ENCODE results near the gene MED22. TPM values are rescaled to one million over a fixed set of nuclear protein-coding genes. Genes with fewer than 3 reads are reported as not detected.
"Not testable (repeated sequence)": the region's sequence is repeated elsewhere in the genome, so short reads cannot be mapped to it uniquely, and the experiment has no call there.

MED22 gene
- total RNA-seq, 1 donor from 2014 or later: 21.9 TPM

DNA sequence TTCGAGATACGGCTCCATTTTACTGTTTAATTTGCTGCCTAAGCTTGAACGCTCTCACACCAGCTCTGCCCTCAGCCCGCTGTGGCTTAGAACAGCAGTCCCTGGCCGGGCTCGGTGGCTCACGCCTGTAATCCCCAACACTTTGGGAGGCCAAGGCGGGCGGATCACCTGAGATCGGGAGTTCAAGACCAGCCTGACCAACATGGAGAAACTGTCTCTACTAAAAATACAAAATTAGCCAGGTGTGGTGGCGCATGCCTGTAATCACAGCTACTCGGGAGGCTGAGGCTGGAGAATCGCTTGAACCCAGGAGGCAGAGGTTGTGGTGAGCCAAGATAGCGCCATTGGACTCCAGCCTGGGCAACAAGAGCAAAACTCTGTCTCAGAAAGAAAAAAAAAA lies 29.3 kb upstream of the MED22 start:
- not testable (repeated sequence) for DNase-seq (ENCODE audit: extremely low read depth, low read depth, low spot score)

DNA sequence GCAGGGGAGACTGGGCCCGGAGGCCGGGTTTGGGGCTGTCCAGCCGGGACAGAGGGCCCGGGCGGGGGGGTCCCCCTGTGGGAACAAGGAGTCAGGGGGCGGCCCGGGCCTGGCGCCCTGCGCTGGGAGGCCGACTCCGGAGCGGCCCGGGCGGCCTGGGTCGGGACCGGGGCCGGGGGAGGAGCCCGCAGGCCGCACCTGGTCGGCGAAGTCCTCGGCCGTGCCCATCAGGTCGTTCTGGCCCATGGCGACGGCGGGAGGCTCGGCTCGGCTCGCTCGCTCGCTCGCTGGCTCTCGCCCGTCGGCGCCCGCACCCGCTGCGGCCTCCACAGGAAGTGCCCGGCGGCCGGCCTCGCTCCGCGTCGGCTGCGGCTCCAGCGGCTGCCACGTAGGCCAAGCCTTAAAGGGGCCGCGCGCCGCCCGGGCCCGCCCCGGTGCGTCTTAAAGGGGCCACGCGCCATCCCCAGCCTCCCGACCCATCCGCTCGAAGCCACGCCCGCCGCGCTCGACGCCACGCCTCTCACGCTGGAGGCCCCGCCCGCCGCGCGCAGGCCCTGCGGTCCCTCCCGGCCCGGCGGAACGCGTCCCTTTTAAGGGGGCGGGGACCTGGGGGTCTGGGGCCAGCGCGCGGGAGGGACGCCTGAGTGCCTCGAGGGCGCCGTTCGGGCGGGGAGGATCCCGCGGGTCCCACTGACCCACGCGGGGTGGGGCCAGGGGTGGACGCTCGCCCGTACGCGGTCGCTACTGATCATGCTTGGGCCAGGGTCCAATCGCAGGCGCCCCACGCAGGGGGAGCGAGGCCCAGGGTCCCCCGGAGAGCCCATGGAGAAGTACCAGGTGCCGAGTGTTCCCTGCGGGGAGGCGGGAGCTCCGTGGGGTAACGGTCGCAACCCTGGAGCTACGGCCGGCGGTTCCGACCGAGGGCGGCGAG lies 28.1 kb upstream of the MED22 start, which contains the start of the genes STKLD1 and SURF4:
Gene STKLD1 (plus strand): TSS at position 643 of the 931 bp plus-strand sequence. CDS start 108 bp downstream, at position 751.
Gene SURF4 (minus strand): TSS at position 337 of the 931 bp plus-strand sequence. CDS start 91 bp downstream, at position 246.
- DNase-seq (ENCODE audit: extremely low read depth, low read depth, low spot score): no peak

DNA sequence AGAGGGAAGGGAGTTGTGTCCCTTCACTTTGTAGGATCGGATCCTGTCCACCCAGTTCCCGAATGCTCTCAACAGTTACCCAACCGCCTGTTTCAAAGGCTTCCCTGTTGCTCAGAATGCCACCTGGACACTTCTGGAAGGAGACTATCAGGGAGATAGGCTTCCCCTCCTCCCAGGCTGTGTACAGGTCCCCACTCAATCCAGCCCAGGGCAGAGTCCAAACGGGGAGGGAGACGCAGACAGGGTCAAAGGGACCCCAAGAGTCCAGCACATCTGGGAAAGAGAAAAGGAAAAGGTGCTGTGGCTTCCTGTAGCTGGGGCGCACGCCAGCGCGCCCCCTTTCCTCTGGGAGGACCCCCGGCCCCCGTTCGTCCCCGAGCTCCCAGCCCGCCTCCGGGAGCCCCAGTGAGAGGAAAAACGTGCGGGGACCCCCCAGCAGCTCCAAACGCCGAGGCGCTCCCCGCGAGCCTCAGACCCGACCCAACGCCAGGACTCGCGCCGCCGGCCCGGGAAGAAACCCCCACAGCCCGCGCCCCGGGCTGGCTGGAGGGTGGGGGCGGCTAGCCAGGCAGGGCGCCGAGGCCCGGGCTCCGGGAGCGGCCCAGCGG lies 27.3 kb upstream of the MED22 start:
- DNase-seq (ENCODE audit: extremely low read depth, low read depth, low spot score): no peak

DNA sequence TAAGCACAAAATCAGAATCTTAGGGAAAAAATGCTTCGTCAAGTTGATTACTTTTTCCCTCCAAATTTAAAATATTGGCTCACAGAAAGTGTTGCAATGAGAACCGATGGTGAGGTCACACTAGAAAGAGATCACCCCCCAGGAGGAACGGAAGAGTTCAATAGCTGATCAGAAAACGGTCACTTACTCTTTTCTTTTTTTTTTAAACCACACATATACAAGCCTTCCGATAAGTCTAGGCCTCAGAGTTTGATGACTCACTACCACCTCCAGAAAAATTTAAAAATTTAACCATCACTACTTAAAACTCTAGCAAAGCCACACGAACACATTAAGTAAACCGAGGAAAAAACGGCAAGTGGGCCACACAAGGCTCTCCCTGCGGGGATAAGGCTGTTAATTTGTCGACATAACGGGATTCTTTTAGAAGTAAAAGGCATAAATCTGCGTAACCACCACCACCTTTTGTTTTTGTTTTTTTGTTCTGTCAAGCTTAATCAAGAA lies 26.7 kb upstream of the MED22 start:
- DNase-seq (ENCODE audit: extremely low read depth, low read depth, low spot score): no peak

DNA sequence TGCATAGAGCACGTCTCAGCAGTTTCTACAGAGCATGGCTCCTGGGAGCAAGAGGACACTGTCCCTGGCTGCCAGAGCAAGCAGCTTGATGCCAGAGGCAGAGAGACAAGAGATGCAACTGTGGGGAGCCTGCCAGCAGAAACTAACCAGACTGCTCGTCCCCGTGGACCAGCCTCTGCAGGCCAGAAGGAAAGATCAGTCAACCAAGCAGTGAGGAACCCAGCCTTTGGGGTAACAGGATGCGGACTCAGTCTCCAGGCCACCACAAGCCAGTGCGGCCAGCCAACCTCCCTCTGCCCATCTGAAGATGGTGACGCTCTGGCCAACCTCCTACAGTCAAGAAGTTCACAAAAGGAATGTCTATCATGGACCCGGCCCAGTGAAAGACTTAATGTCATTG lies 24.2 kb upstream of the MED22 start:
- no peak for DNase-seq (ENCODE audit: extremely low read depth, low read depth, low spot score)

DNA sequence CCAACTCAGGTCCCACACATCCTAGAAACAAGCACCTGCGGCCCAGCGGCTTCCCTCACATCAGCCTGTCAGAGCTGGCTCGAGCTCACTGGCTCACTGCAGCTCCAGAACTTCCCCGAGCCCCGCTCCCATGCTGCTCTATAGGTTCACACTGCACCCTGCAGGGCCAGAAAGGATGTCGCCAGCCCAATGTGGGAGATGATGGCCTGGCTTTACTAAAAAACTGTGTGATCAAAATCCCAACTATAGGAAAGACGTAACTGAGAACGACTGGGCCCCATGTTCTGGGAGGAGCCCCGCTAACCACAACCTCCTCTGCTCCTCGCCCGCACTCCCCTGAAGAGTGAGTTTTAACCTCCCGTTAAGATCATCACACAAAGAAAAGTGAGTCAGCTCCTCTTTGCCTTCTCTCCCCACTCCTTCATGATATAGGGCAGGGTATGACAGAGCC lies 23.4 kb upstream of the MED22 start:
- no peak for DNase-seq (ENCODE audit: extremely low read depth, low read depth, low spot score)

DNA sequence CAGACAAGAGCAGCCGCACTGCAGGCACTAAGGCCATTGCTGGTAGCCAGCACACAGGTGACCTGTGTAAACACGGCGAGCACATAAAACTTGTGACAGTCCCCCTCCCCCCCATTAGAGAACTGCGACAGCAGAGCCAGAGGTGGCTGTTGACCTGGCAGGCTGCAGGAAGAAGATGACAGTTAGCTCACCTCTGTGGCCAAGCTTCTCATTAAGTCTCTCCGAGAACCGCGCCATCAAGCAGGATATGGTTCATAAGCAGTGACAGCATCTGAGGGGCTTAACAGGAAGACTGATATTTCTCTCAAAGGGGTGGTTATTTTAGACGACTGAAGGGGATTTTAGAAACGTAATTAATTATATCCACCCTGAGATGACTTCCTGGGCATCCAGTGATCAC lies 22.8 kb upstream of the MED22 start:
- DNase-seq (ENCODE audit: extremely low read depth, low read depth, low spot score): no peak

DNA sequence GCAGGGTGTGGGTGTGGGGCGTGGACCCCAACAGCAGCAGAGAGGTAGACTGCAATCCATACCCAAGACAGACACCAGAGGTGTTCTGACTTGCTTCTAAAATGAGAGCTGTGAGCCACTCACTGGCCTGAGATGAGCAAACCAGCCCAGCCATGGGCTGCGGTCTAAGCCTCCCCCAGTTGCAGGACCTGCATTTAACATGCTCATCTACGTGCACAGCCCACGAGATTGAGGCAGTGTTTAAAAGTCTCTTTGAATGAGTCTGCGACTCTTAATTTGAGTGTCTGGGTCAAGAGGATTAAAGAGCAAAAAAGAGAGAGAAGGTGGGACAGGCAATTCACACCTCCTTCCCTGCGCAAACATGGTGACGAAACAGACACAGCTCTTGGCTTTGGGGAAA lies 22.0 kb upstream of the MED22 start:
- DNase-seq (ENCODE audit: extremely low read depth, low read depth, low spot score): no peak

DNA sequence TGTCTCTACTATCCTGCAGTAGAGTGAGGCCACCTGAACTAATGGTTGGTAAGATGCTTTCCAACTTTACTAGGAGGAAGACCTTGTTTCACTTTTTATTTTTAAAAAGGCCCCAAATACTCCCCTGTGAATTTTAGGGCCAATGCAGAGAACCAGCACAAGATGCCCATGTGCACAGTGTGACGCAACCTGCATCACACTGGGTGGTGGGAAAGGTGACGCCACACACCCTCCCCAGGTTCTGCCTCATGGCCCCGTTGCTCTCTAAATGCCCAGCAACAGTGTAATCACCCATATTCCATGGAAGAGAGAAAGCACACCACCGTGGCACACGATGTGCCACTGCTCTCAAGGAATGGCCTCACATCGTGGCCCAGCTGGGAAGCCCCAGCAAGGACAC lies 21.5 kb upstream of the MED22 start:
- no peak for DNase-seq (ENCODE audit: extremely low read depth, low read depth, low spot score)

DNA sequence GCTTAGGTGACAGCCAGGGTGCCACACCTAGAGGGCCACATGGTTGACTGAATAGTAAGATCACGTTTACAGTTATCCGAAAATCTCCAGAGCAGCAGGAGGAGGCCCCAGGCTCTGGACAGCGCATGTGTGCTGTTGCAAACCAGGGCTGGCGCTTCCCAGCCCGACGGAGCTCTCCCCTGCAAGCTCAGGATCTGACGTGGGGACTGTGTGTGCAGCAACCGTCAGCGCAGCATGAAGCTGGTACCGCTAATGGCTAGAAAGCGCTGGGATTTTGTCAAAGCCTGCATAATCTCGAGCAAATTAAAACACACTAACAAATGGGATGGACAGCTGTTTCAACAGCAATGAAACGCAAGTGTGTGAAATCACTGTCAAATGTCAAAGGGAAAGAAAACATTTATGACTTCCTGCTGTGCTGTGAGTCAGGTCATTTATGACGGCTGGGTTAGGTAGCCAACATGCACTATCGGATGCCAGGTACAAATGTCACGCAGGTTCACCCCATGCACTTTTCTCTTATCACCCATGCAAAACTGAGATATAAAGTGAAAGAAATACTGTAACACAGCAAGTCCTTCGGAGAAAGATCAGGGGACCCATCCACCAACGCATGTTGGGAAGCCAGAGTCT lies 20.4 kb upstream of the MED22 start:
- DNase-seq (ENCODE audit: extremely low read depth, low read depth, low spot score): no peak

DNA sequence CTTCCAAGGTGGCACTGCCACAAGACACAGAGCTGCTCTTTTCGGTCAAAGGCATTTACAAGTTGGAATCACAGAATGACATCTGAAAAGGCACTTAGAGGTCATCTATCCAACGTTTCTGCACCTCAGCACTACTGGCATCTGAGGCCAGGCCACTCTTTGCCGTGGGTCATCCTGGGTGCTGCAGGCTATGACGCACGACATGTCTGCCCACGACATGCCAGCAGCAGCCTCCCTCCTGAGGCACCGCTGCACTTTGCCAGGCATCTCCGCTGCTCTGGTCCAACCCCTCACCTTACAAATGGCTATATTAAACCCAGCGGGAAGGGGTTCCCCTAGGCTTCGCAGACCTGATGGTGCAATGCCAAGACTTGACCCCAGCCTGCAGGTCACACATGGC lies 19.8 kb upstream of the MED22 start:
- DNase-seq (ENCODE audit: extremely low read depth, low read depth, low spot score): no peak

DNA sequence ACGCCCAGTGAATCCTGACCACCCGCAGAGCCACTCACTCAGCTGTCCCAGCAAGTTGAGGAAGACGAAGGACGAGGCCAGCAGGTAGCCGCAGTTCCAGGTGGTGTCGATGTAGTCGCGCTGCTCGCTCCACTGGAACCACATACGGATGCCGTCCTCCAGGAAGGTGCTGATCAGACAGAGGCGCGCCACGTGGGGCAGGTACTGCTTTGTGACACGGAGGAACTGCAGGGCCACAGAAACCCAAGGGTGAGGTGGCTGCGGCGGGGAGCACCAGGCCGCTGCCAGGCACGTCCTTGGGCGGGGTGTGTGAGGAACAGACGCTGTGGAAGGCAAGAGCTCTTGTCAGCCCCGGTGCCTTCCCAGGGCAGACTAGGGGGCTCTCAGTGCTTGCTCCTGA lies 19.3 kb upstream of the MED22 start:
- DNase-seq (ENCODE audit: extremely low read depth, low read depth, low spot score): no peak

DNA sequence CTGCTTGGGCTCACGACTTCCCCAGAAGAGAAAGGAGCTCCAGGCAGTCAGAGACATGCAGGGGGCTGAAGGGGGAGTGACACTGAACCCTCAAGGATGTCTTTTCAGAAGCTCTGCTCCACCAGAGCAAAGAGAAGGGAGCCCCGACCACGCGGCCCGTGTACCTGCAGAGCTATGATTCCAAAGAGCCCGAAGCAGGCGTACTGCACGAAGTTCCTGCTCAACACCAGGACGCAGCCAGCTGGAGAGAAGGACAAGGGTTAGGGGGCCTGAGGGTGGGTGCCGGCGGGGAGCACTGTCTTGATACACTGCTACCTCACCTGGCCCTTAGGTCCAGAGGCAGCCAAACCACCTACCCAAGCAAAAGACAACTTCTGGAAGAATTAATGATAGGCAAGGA lies 18.5 kb upstream of the MED22 start:
- DNase-seq (ENCODE audit: extremely low read depth, low read depth, low spot score): no peak

DNA sequence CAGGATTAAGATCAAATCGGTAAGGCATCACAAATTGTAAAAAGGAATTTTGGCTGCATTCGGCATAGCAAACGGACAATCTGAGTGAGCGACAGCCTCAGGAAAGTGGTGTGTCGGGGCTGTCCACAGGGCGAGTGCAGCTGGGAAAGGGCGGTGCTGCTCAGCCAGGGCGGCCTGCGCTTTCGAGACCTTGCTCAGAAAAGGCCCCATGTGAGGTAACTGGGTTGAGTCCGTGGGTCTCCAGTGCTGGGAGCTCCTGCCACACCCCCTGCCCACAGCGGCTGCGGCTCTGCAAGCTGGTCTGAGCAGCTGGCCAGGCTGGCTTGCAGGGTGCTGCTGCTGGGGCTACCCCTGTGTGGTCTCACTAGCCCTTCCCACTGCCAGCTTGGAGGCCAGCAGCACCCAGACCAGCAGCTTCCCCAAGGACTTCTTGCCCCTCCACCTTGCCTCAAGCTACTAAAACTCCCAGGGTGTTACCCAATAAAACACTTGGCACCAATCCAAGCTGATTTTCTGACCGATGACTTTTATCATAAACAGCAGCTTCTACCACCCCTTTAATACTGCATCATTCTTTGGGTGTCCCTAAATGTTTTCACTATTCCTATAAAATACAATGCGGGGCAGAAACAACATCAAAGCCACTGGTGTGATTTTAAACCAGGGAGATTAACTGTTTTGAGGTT lies 14.6 kb upstream of the MED22 start:
- DNase-seq (ENCODE audit: extremely low read depth, low read depth, low spot score): no peak

DNA sequence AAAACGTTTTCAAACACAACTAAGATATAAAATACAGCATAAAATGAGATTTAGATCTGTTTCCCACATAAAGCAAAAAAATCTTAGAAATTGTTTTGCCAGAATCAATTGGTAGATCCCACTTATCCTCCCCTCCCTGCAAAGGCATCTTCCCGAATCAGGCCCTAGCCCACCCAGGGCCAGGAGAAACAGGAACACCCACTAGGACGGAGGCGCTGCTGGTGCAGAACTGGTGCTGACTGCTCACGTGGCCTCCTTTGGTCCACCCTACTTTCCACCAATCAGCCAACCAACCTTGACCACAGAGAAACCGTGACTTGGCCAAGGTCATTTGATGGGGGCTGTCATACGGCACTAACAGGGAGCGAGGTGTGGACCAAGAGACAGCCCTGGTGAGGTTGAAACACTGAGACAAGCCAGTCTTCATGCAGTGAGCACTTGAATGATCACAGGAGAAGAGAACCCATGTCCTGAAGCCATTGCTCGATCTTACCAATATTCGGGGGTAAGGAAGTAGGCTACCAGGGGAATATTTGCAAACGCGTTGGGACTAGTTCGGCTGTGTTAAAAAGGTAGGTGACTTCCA lies 13.7 kb upstream of the MED22 start:
- DNase-seq (ENCODE audit: extremely low read depth, low read depth, low spot score): no peak

DNA sequence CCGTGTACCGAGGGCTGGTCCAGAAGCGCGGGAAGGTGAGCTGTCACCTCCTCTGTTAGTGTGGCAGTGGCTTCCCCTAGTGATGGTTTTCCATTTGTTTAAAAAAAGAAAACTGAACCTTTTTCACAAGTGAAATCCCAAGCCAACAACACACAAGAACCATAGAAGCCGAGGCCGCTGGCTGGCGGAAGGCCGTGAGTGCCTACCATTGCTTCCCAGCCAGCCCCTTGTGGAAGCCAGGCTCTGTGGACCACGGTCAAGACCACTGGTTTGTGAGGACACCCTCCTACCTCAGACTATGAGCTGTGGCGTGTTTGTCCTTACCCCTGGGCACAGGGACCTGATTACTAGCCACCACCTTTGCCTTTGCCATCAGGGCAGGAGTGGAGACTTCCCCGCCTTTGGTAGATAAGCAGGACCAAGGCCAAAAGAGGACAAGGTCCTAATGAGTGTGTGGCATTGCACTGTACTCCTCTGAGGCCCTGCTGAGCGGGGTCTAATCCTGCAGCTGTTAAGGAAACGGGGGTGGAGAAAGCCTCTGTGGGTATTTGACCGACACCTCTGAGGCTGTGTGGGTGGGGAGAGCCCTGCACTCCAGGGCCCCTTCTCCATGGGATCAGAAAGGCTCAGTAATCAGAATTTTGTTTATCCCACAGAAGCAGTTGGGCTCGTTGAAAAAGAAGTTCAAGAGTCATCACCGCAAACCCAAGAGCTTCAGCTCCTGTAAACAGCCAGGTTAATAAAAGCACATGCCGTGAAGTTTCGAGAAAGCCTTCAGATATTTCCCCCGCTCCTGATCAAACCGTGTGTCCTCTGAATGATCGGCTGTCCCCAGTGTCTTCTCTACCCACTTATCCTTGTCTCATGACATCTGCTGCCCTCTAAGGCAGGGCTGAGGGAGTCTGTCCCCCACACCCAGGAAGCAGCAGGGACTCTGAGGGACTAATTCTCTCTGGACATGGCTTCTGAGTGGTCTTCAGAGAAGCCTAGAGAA lies 12.8 kb upstream of the MED22 start:
- no peak for DNase-seq (ENCODE audit: extremely low read depth, low read depth, low spot score)

DNA sequence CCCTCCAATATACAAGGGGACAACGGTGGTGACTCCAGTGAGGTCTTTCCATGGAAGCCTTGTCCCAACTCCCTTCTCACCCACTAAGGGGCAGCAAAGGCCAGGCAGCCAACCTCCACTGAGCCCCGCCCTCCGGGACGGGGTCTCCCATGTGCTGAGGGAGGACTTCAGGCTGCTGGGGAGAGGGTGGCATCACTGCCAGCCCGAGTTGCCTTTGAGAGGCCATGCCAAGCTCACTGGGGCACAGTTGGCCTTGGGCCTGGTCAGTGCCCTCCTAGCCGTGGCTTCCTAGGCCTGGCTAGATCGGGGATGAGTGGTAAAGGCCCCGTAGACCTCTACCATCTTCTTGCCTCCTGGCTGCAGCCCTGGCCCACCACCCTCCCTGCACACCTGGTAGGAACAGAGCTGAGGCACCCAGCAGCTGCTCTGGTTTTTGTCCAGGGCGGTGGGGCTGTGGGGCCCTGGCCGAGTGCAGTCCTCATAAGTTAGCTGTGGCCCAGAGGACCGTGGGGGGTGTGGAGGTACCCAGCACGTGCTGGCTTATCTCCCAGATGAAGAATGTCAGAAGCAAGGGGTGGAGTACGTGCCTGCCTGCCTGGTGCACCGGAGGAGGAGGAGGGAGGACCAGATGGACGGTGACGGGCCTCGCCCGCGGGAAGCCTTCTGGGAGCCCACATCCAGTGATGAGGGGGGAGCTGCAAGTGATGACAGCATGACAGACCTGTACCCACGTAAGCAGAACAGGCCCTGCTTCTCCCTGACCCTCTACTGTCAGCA lies 11.7 kb upstream of the MED22 start:
- DNase-seq (ENCODE audit: extremely low read depth, low read depth, low spot score): no peak

DNA sequence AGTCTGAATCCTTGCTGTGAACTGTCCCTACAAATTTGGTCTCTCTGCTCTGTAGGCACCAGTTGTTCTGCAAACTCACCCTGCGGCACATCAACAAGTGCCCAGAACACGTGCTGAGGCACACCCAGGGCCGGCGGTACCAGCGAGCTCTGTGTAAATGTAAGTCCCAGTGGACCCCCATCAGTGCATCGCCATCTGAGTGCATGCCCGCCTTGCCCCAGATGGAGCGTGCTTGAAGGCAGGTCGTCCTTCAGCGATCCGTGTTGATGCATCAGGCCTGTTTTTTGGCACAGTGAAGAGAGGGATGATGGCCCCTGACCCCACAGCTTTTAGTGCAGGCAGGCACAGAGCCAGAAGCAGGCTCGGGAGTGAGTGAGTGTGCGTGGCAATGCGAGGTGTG lies 9.7 kb upstream of the MED22 start:
- no peak for DNase-seq (ENCODE audit: extremely low read depth, low read depth, low spot score)
